Gastroesophageal sphincter (tissue), 4 donors: Measurements from ENCODE around the gene PACSIN3. TPM values are rescaled to one million over a fixed set of nuclear protein-coding genes. Genes with fewer than 3 reads are reported as not detected.

ENCODE experiments used
- ATAC-seq: fragments of 150-250 bp; one replicate; pipeline ENCODE4 v1.9.1; 2016; ENCODE audit warnings: mild to moderate bottlenecking, moderate library complexity
- H3K27ac ChIP-seq, 4 donors: fragments of 200-600 bp; sonication (generic) in 3 of 4; 1 replicate in 3 of 4; 2 replicates in 1 of 4; pipeline ENCODE4 v1.5.1; 2016 to 2019
- H3K27me3 ChIP-seq: fragments of 200-600 bp; sonication (generic); one replicate; pipeline ENCODE4 v1.5.1; 2019
- H3K36me3 ChIP-seq, 2 donors: fragments of 200-600 bp; sonication (generic); one replicate each; pipeline ENCODE4 v1.5.1; 2019; ENCODE audit warnings: control low read depth in 1 of 2
- H3K4me1 ChIP-seq, 3 donors: fragments of 200-600 bp; sonication (generic); 1 replicate in 2 of 3; 2 replicates in 1 of 3; pipeline ENCODE4 v1.5.1; 2016 to 2019; ENCODE audit warnings: control low read depth in 2 of 3
- H3K4me3 ChIP-seq, 2 donors: fragments of 200-600 bp; sonication (generic); one replicate each; pipeline ENCODE4 v1.5.1; 2019; ENCODE audit warnings: mild to moderate bottlenecking in 1 of 2, moderate library complexity in 1 of 2
- H3K9me3 ChIP-seq, 3 donors: fragments of 200-600 bp; sonication (generic); one replicate each; pipeline ENCODE4 v1.5.1; 2017 to 2019; ENCODE audit warnings: control low read depth in 2 of 3
- CTCF ChIP-seq, 4 experiments: fragments of 200-600 bp in 2 of 4; fragments of 450-650 bp in 2 of 4; sonication (generic) in 1 of 4; IDR thresholded peaks; one replicate each; pipeline ENCODE4 v1.5.1; 2017 to 2019; ENCODE audit warnings: antibody characterized with exemption in 4 of 4, mild to moderate bottlenecking in 2 of 4, moderate library complexity in 2 of 4
- EP300 ChIP-seq: sonication (generic); formaldehyde crosslinking; IDR thresholded peaks from one replicate; pipeline ENCODE4 v1.6.1; 2017; ENCODE audit warnings: antibody characterized with exemption, mild to moderate bottlenecking
- POLR2A ChIP-seq, 2 donors: fragments of 450-650 bp; IDR thresholded peaks; one replicate each; pipeline ENCODE4 v1.6.1; 2017; ENCODE audit warnings: antibody characterized with exemption in 2 of 2, mild to moderate bottlenecking in 2 of 2, moderate library complexity in 1 of 2
- POLR2AphosphoS5 ChIP-seq: sonication (generic); formaldehyde crosslinking; IDR thresholded peaks from one replicate; pipeline ENCODE4 v1.6.1; 2017; ENCODE audit warnings: antibody characterized with exemption
- WGBS, 2 donors: methylation state at CpG; one replicate each; pipeline ENCODE4 v1.1.5; 2018; ENCODE audit warnings: low coverage in 1 of 2; 5-methylcytosine and 5-hydroxymethylcytosine counted together
- total RNA-seq, 4 donors: library from RNA; depleted of rRNA; stranded (reverse); fragments of >200 nt; gene quantifications; one replicate each; pipeline ENCODE4 v1.1.0, GENCODE V29; 2016

PACSIN3 gene
- total RNA-seq, 4 donors from 2014 or later = 61.3 to 74.9 (median 65.3) TPM

GRCh38 chr11:47161134-47161854 is 24.9 kb downstream of the PACSIN3 start:
- peak; percentile 56 for ATAC-seq
- peaks cover 0 to 21% (median 0%) of the 10 kb centered on the region in 3 donors for H3K4me1 ChIP-seq
- peak overlapping the region in 2 of 4 donors; percentile 35 to 36 for H3K27ac ChIP-seq
- H3K27me3 ChIP-seq = no peaks in the 10 kb centered on the region
- H3K4me3 ChIP-seq = no peak overlapping the region
- no peaks in the 10 kb centered on the region for H3K9me3 ChIP-seq
- TF ChIP-seq POLR2AphosphoS5 = no peak
- peak; percentile 24 to 67 (median 63) for TF ChIP-seq CTCF (IDR thresholded peaks at IDR 0.05)
- TF ChIP-seq EP300 = no peak
- TF ChIP-seq POLR2A (IDR thresholded peaks at IDR 0.05) = no peak
- 20 to 30% methylated on average over 1 to 4 of the region's 14 CpGs for WGBS, 2 donors
- H3K36me3 ChIP-seq = peaks cover 0 to 64% of the 10 kb centered on the region in 2 donors

DNA sequence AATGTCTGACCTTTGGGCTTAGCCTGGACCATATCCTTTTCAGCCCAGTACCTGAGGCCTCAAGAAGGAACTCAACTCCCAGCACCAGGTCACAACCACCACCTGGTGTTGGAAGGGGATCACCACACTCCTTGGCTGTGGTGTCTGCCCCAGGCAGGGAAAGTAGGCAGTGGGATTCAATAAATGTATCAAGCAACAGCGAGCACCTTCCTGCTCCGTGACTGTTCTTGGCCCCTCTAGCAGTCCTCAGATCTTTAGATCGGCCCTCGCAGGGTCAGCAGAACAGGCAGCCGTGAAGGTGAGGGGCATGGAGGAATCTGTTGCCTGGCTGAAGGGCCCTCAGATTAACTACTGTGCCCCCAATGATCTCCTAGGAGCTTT is 25.5 kb downstream of the PACSIN3 start:
- Histone ChIP-seq H3K4me3 (no peak overlapping the region), H3K4me1 (peaks cover 0 to 21% (median 0%) of the 10 kb centered on the region in 3 donors), H3K27me3 (no peaks in the 10 kb centered on the region), H3K9me3 (no peaks in the 10 kb centered on the region), H3K36me3 (peaks cover 0 to 64% of the 10 kb centered on the region in 2 donors), H3K27ac (no peak overlapping the region)
- no peak for ATAC-seq
- no peak for TF ChIP-seq POLR2A (IDR thresholded peaks at IDR 0.05)
- no peak for TF ChIP-seq CTCF (IDR thresholded peaks at IDR 0.05)
- TF ChIP-seq EP300 = no peak
- no peak for TF ChIP-seq POLR2AphosphoS5
- WGBS, 2 donors = 60 to 80% methylated on average over 1 of the region's 5 CpGs

- Histone ChIP-seq H3K4me3 (no peak overlapping the region), H3K27ac (no peak overlapping the region), H3K4me1 (peaks cover 0 to 26% (median 4%) of the 10 kb centered on the region in 3 donors), H3K36me3 (peaks cover 0 to 47% of the 10 kb centered on the region in 2 donors), H3K9me3 (no peaks in the 10 kb centered on the region), H3K27me3 (no peaks in the 10 kb centered on the region)
- 74% methylated on average over 4 of the region's 5 CpGs for WGBS, 2 donors
- no peak for ATAC-seq
- TF ChIP-seq EP300 = no peak
- no peak for TF ChIP-seq POLR2A (IDR thresholded peaks at IDR 0.05)
- no peak for TF ChIP-seq CTCF (IDR thresholded peaks at IDR 0.05)
- TF ChIP-seq POLR2AphosphoS5 = no peak
Measured at GRCh38 chr11:47158242-47158641, 28.0 kb downstream of the PACSIN3 start.

GRCh38 chr11:47157805-47158204 is 28.4 kb downstream of the PACSIN3 start:
- TF ChIP-seq CTCF (IDR thresholded peaks at IDR 0.05) (no peak), POLR2A (IDR thresholded peaks at IDR 0.05) (no peak), POLR2AphosphoS5 (no peak), EP300 (no peak)
- Histone ChIP-seq H3K27me3 (no peaks in the 10 kb centered on the region), H3K27ac (no peak overlapping the region), H3K36me3 (peaks cover 0 to 43% of the 10 kb centered on the region in 2 donors), H3K4me3 (no peak overlapping the region), H3K9me3 (no peaks in the 10 kb centered on the region), H3K4me1 (peaks cover 0 to 29% (median 7%) of the 10 kb centered on the region in 3 donors)
- no peak for ATAC-seq
- 63% methylated on average over 2 of the region's 8 CpGs; no CpG with 5 or more reads in 1 of the 2 donors for WGBS, 2 donors

GRCh38 chr11:47156951-47157350 is 29.3 kb downstream of the PACSIN3 start:
- peaks cover 0 to 25% (median 9%) of the 10 kb centered on the region in 3 donors for H3K4me1 ChIP-seq
- ATAC-seq = no peak
- no CpG with 5 or more reads among the region's 20 CpGs for WGBS, 2 donors
- no peaks in the 10 kb centered on the region for H3K9me3 ChIP-seq
- TF ChIP-seq CTCF (IDR thresholded peaks at IDR 0.05) (no peak), POLR2AphosphoS5 (no peak), POLR2A (IDR thresholded peaks at IDR 0.05) (no peak), EP300 (no peak)
- H3K4me3 ChIP-seq = no peak overlapping the region
- H3K36me3 ChIP-seq = peaks cover 0 to 43% of the 10 kb centered on the region in 2 donors
- no peak overlapping the region for H3K27ac ChIP-seq
- H3K27me3 ChIP-seq = no peaks in the 10 kb centered on the region
